ENCODE data around the gene ASB2.
A peak's percentile ranks its signal among the peaks of the same experiment; 100 is the strongest.

Gene ASB2

GRCh38 chr14:93911975-93912615 is 64.3 kb downstream of the ASB2 start:
- DNase-seq (ENCODE audit: insufficient read length, low spot score) (no peak), FAIRE-seq (no peak)

- FAIRE-seq, result no peak
- DNase-seq (ENCODE audit: insufficient read length, low spot score), result no peak
Measured at GRCh38 chr14:93909429-93910128, 66.8 kb downstream of the ASB2 start.

- DNase-seq (ENCODE audit: insufficient read length, low spot score) (peak; percentile 84), FAIRE-seq (peak; percentile 82)
Measured at GRCh38 chr14:93906341-93907329, 69.7 kb downstream of the ASB2 start.

- DNase-seq (ENCODE audit: insufficient read length, low spot score), result no peak
- no peak for FAIRE-seq
Measured at GRCh38 chr14:93905623-93906022, 70.7 kb downstream of the ASB2 start.

- FAIRE-seq (no peak), DNase-seq (ENCODE audit: insufficient read length, low spot score) (no peak)
Measured at GRCh38 chr14:93903342-93904184, 72.8 kb downstream of the ASB2 start.

- FAIRE-seq, result no peak
Measured at GRCh38 chr14:93902619-93903307, 73.6 kb downstream of the ASB2 start.

GRCh38 chr14:93901813-93902212 is 74.6 kb downstream of the ASB2 start:
- FAIRE-seq (no peak), DNase-seq (ENCODE audit: insufficient read length, low spot score) (no peak)

More at GRCh38 chr14:93902619-93903307, 73.6 kb downstream of the ASB2 start:
- no peak for DNase-seq (ENCODE audit: insufficient read length, low spot score)

GRCh38 chr14:93898731-93899130 is 77.6 kb downstream of the ASB2 start:
- no peak for DNase-seq (ENCODE audit: insufficient read length, low spot score)
- no peak for FAIRE-seq

- no peak for DNase-seq (ENCODE audit: insufficient read length, low spot score)
- no peak for FAIRE-seq
Measured at GRCh38 chr14:93898081-93898611, 78.2 kb downstream of the ASB2 start.

GRCh38 chr14:93897476-93897845 is 78.9 kb downstream of the ASB2 start:
- DNase-seq (ENCODE audit: insufficient read length, low spot score), result no peak
- FAIRE-seq, result no peak

GRCh38 chr14:93895023-93895604 is 81.3 kb downstream of the ASB2 start:
- DNase-seq (ENCODE audit: insufficient read length, low spot score) (no peak), FAIRE-seq (no peak)

- FAIRE-seq (no peak), DNase-seq (ENCODE audit: insufficient read length, low spot score) (no peak)
Measured at GRCh38 chr14:93893661-93894261, 82.6 kb downstream of the ASB2 start.

- DNase-seq (ENCODE audit: insufficient read length, low spot score) (peak; percentile 61), FAIRE-seq (peak; percentile 79)
Measured at GRCh38 chr14:93892923-93893558, 83.3 kb downstream of the ASB2 start.

GRCh38 chr14:93892505-93892839 is 83.9 kb downstream of the ASB2 start:
- DNase-seq (ENCODE audit: insufficient read length, low spot score) (no peak), FAIRE-seq (no peak)

GRCh38 chr14:93891756-93892504 is 84.4 kb downstream of the ASB2 start:
- FAIRE-seq, result no peak
- no peak for DNase-seq (ENCODE audit: insufficient read length, low spot score)

- no peak for FAIRE-seq
- DNase-seq (ENCODE audit: insufficient read length, low spot score), result no peak
Measured at GRCh38 chr14:93889739-93890483, 86.5 kb downstream of the ASB2 start.

GRCh38 chr14:93888995-93889394 is 87.4 kb downstream of the ASB2 start:
- no peak for FAIRE-seq
- DNase-seq (ENCODE audit: insufficient read length, low spot score), result no peak
